Neuronal stem cell (in vitro differentiated cells): ENCODE data around the gene AKT1S1.

Source experiments
- DNase-seq: peaks from one replicate; pipeline ENCODE4 v3.0.0-alpha.2; 2013; ENCODE audit warnings: low spot score
- H2AFZ ChIP-seq: one replicate; pipeline ENCODE4 v1.6.1; 2013; ENCODE audit warnings: mild to moderate bottlenecking, low read length, inconsistent platforms
- H2AK5ac ChIP-seq: 2 replicates; pipeline ENCODE4 v1.6.1; 2013; ENCODE audit warnings: low read depth, mild to moderate bottlenecking, inconsistent platforms, low read length, moderate library complexity, mixed read lengths
- H2BK120ac ChIP-seq: 2 replicates; pipeline ENCODE4 v1.6.1; 2013; ENCODE audit warnings: low read depth, mild to moderate bottlenecking, inconsistent platforms, low read length, moderate library complexity, mixed read lengths
- H2BK12ac ChIP-seq: one replicate; pipeline ENCODE4 v1.6.1; 2013; ENCODE audit warnings: low read length, inconsistent platforms
- H2BK15ac ChIP-seq: 2 replicates; pipeline ENCODE4 v1.6.1; 2013; ENCODE audit warnings: mild to moderate bottlenecking, low read length, inconsistent platforms, mixed read lengths
- H2BK5ac ChIP-seq: one replicate; pipeline ENCODE4 v1.6.1; 2013; ENCODE audit warnings: inconsistent platforms, mild to moderate bottlenecking, low read length, moderate library complexity
- H3K14ac ChIP-seq: one replicate; pipeline ENCODE4 v1.6.1; 2013; ENCODE audit warnings: low read length, inconsistent platforms
- H3K18ac ChIP-seq: 2 replicates; pipeline ENCODE4 v1.6.1; 2013; ENCODE audit warnings: low read length, inconsistent platforms
- H3K23ac ChIP-seq: 2 replicates; pipeline ENCODE4 v1.6.1; 2013; ENCODE audit warnings: low read depth, mild to moderate bottlenecking, mixed read lengths, low read length, inconsistent platforms; ENCODE audit not compliant: poor library complexity
- H3K27ac ChIP-seq: replicated peaks from 3 replicates; pipeline ENCODE4 v1.5.1; 2013; ENCODE audit warnings: low read length, inconsistent platforms
- H3K27me3 ChIP-seq, 3 experiments: 2 replicates each; pipeline ENCODE4 v1.6.1; 2013; ENCODE audit warnings: low read length in 3 of 3, mild to moderate bottlenecking in 2 of 3, inconsistent platforms in 1 of 3, low read depth in 1 of 3, mixed read lengths in 1 of 3, moderate library complexity in 1 of 3; ENCODE audit not compliant: control insufficient read depth in 3 of 3, insufficient read depth in 3 of 3
- H3K36me3 ChIP-seq, 2 donors: replicated peaks in 1 of 2; 2 replicates each; pipeline ENCODE4 v1.6.1; 2013; ENCODE audit warnings: low read length in 2 of 2; ENCODE audit not compliant: control insufficient read depth in 2 of 2, insufficient read depth in 2 of 2
- H3K4ac ChIP-seq: 2 replicates; pipeline ENCODE4 v1.6.1; 2013; ENCODE audit warnings: inconsistent platforms, mild to moderate bottlenecking, low read length, moderate library complexity
- H3K4me1 ChIP-seq, 2 donors: 1 replicate in 1 of 2; 2 replicates in 1 of 2; pipeline ENCODE4 v1.6.1; 2013; ENCODE audit warnings: low read length in 2 of 2, low read depth in 1 of 2; ENCODE audit not compliant: control insufficient read depth in 2 of 2, insufficient read depth in 1 of 2
- H3K4me2 ChIP-seq: one replicate; pipeline ENCODE4 v1.6.1; 2013; ENCODE audit warnings: mild to moderate bottlenecking, low read length, inconsistent platforms; ENCODE audit not compliant: insufficient read depth, poor library complexity, severe bottlenecking
- H3K4me3 ChIP-seq, 2 donors: 2 replicates each; pipeline ENCODE4 v1.5.1; 2013; ENCODE audit warnings: low read length in 2 of 2, mild to moderate bottlenecking in 2 of 2, inconsistent platforms in 1 of 2, moderate library complexity in 1 of 2
- H3K79me1 ChIP-seq: one replicate; pipeline ENCODE4 v1.6.1; 2013; ENCODE audit warnings: low read depth, mild to moderate bottlenecking, inconsistent platforms, low read length, moderate library complexity
- H3K9ac ChIP-seq: one replicate; pipeline ENCODE4 v1.6.1; 2013; ENCODE audit warnings: mild to moderate bottlenecking, low read depth, low read length, inconsistent platforms; ENCODE audit not compliant: poor library complexity
- H3K9me3 ChIP-seq, 2 donors: replicated peaks in 1 of 2; 2 replicates each; pipeline versions ENCODE3 to v1.6.1; 2013; ENCODE audit warnings: low read length in 2 of 2, mild to moderate bottlenecking in 2 of 2, inconsistent platforms in 1 of 2, low read depth in 1 of 2, mixed read lengths in 1 of 2, moderate library complexity in 1 of 2; ENCODE audit not compliant: control insufficient read depth in 2 of 2, insufficient read depth in 1 of 2
- H4K8ac ChIP-seq: one replicate; pipeline ENCODE4 v1.6.1; 2013; ENCODE audit warnings: low read depth, mild to moderate bottlenecking, inconsistent platforms, low read length, moderate library complexity
- H4K91ac ChIP-seq: one replicate; pipeline ENCODE4 v1.6.1; 2013; ENCODE audit warnings: low read length, low read depth, mild to moderate bottlenecking, inconsistent platforms; ENCODE audit not compliant: poor library complexity
- WGBS, 2 donors: extraction: QIAGEN DNeasy Blood & Tissue Kit; methylation state at CpG; one replicate each; pipeline ENCODE4 v1.1.7; 2013; ENCODE audit warnings: missing lambda C conversion rate in 2 of 2, mixed read lengths in 1 of 2; ENCODE audit not compliant: insufficient read length in 2 of 2, insufficient replicate concordance in 1 of 2; ENCODE audit errors: extremely low coverage in 2 of 2; 5-methylcytosine and 5-hydroxymethylcytosine counted together

AKT1S1 gene

GRCh38 chr19:49861541-49862378 lies 15.4 kb downstream of the AKT1S1 start:
- no peak overlapping the region for H4K91ac ChIP-seq
- no peaks in the 10 kb centered on the region for H3K27me3 ChIP-seq
- no peak overlapping the region for H2AFZ ChIP-seq
- H2BK120ac ChIP-seq, result no peak overlapping the region
- H3K23ac ChIP-seq, result peak overlapping the region; percentile 25
- no peak overlapping the region for H2AK5ac ChIP-seq
- H3K9me3 ChIP-seq, result peaks cover 0 to 2% of the 10 kb centered on the region in 2 donors
- no peak overlapping the region for H3K4me3 ChIP-seq
- H2BK15ac ChIP-seq, result no peak overlapping the region
- H2BK5ac ChIP-seq, result peak overlapping the region; percentile 44
- H3K4ac ChIP-seq, result no peak overlapping the region
- H3K27ac ChIP-seq, result no peak overlapping the region
- no peak for DNase-seq
- H3K79me1 ChIP-seq, result peaks cover 2% of the 10 kb centered on the region
- no peak overlapping the region for H3K9ac ChIP-seq
- H3K18ac ChIP-seq, result no peak overlapping the region
- WGBS, 2 donors, result no CpG with 5 or more reads among the region's 60 CpGs
- H2BK12ac ChIP-seq, result no peak overlapping the region
- peaks cover 65 to 88% of the 10 kb centered on the region in 2 donors for H3K36me3 ChIP-seq
- H3K14ac ChIP-seq, result no peak overlapping the region
- H3K4me2 ChIP-seq, result no peak overlapping the region
- H4K8ac ChIP-seq, result no peak overlapping the region
- H3K4me1 ChIP-seq, result peaks cover 8 to 9% of the 10 kb centered on the region in 2 donors

GRCh38 chr19:49861107-49861506 lies 16.0 kb downstream of the AKT1S1 start:
- H3K18ac ChIP-seq, result no peak overlapping the region
- no peak overlapping the region for H2BK15ac ChIP-seq
- H3K36me3 ChIP-seq, result peaks cover 70 to 91% of the 10 kb centered on the region in 2 donors
- no peak for DNase-seq
- H3K9me3 ChIP-seq, result peaks cover 0 to 2% of the 10 kb centered on the region in 2 donors
- no peak overlapping the region for H3K4ac ChIP-seq
- H2BK12ac ChIP-seq, result peak overlapping the region; percentile 18
- no peaks in the 10 kb centered on the region for H3K27me3 ChIP-seq
- no peak overlapping the region for H4K8ac ChIP-seq
- H3K4me2 ChIP-seq, result no peak overlapping the region
- H3K23ac ChIP-seq, result peak overlapping the region; percentile 82
- peaks cover 6% of the 10 kb centered on the region for H3K79me1 ChIP-seq
- H3K14ac ChIP-seq, result no peak overlapping the region
- no peak overlapping the region for H2AK5ac ChIP-seq
- no peak overlapping the region for H4K91ac ChIP-seq
- peak overlapping the region; percentile 62 for H2BK5ac ChIP-seq
- no peak overlapping the region for H3K4me3 ChIP-seq
- H3K4me1 ChIP-seq, result peaks cover 4% of the 10 kb centered on the region in 2 donors
- WGBS, 2 donors, result no CpG with 5 or more reads among the region's 13 CpGs
- no peak overlapping the region for H3K27ac ChIP-seq
- no peak overlapping the region for H3K9ac ChIP-seq
- H2AFZ ChIP-seq, result no peak overlapping the region
- H2BK120ac ChIP-seq, result no peak overlapping the region

GRCh38 chr19:49860336-49861102 lies 16.6 kb downstream of the AKT1S1 start:
- peaks cover 0 to 2% of the 10 kb centered on the region in 2 donors for H3K4me1 ChIP-seq
- peaks cover 76 to 96% of the 10 kb centered on the region in 2 donors for H3K36me3 ChIP-seq
- H3K4me2 ChIP-seq, result no peak overlapping the region
- H2BK15ac ChIP-seq, result no peak overlapping the region
- H3K4me3 ChIP-seq, result no peak overlapping the region
- no peak overlapping the region for H3K4ac ChIP-seq
- H3K79me1 ChIP-seq, result peaks cover 12% of the 10 kb centered on the region
- H4K91ac ChIP-seq, result no peak overlapping the region
- H2BK120ac ChIP-seq, result no peak overlapping the region
- H3K23ac ChIP-seq, result peak overlapping the region; percentile 86
- WGBS, 2 donors, result no CpG with 5 or more reads among the region's 17 CpGs
- no peak overlapping the region for H3K18ac ChIP-seq
- H3K14ac ChIP-seq, result no peak overlapping the region
- peak overlapping the region; percentile 33 for H3K27ac ChIP-seq
- peaks cover 0 to 2% of the 10 kb centered on the region in 2 donors for H3K9me3 ChIP-seq
- H2BK12ac ChIP-seq, result no peak overlapping the region
- H2AK5ac ChIP-seq, result no peak overlapping the region
- no peak overlapping the region for H3K9ac ChIP-seq
- peak overlapping the region; percentile 62 for H2BK5ac ChIP-seq
- DNase-seq, result no peak
- no peak overlapping the region for H2AFZ ChIP-seq
- H4K8ac ChIP-seq, result peak overlapping the region; percentile 57
- H3K27me3 ChIP-seq, result no peaks in the 10 kb centered on the region
